ENCODE results near the gene DUSP21. TPM values are rescaled to one million over a fixed set of nuclear protein-coding genes. Genes with fewer than 3 reads are reported as not detected.

DUSP21 gene
- total RNA-seq (not detected), polyA plus RNA-seq (not detected), total RNA-seq (not detected)

DNA sequence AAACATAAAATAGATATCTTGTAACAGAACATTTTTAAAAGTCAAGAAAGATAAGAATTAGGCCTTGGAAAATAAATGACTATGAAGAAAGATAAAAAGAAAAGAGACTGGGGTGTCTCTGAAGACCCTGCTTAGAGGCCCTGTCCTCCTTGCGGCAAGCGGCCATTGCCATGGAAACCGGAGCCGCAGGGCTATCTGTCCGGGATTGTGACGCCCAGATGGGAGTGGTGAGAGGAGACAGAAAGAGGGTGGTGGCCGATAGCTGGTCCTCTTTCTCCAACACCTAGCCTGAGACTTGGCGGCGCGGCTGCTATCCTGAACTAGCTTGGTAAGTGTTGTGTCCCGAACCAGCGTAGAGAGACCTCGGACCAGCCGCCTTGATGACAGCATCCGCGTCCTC lies at the start of gene DUSP21:
TSS of gene DUSP21 (plus strand) at position 269 of the 400 bp plus-strand sequence. CDS start at position 381, 112 bp downstream.
- CTCF ChIA-PET = no interaction called here
- peaks cover 0 to 2% (median 0%) of the 10 kb centered on the region in 11 donors for H3K9me3 Mint-ChIP-seq
- no peaks in the 10 kb centered on the region for H3K36me3 Mint-ChIP-seq
- H3K9me3 ChIP-seq (ENCODE audit: control insufficient read depth in 2 of 3, low read length in 3 of 3) = no peaks in the 10 kb centered on the region
- POLR2A ChIA-PET = no interaction called here
- H3K27me3 Mint-ChIP-seq = no peaks in the 10 kb centered on the region
- H3K4me1 ChIP-seq (ENCODE audit: control insufficient read depth in 2 of 2, insufficient read depth in 2 of 2, low read length in 2 of 2) = no peaks in the 10 kb centered on the region
- intact Hi-C loops (cut with micrococcal nuclease) = no loop called here
- H3K36me3 ChIP-seq (ENCODE audit: control insufficient read depth in 2 of 3, insufficient read depth in 3 of 3, low read length in 3 of 3) = no peaks in the 10 kb centered on the region
- H3K4me1 Mint-ChIP-seq = no peaks in the 10 kb centered on the region
- no peak within 1 kb of the TSS for H3K27ac ChIP-seq (ENCODE audit: low read depth, low read length)
- H3K4me3 ChIP-seq (ENCODE audit: low read length) = no peak within 1 kb of the TSS
- no peaks in the 10 kb centered on the region for H3K27me3 ChIP-seq (ENCODE audit: control insufficient read depth in 2 of 2, insufficient read depth in 2 of 2, low read length in 2 of 2)
- H3K27ac Mint-ChIP-seq = no peak within 1 kb of the TSS
- ATAC-seq (no peak), DNase-seq (no peak)
- no peak within 1 kb of the TSS for H3K4me3 Mint-ChIP-seq

DNA sequence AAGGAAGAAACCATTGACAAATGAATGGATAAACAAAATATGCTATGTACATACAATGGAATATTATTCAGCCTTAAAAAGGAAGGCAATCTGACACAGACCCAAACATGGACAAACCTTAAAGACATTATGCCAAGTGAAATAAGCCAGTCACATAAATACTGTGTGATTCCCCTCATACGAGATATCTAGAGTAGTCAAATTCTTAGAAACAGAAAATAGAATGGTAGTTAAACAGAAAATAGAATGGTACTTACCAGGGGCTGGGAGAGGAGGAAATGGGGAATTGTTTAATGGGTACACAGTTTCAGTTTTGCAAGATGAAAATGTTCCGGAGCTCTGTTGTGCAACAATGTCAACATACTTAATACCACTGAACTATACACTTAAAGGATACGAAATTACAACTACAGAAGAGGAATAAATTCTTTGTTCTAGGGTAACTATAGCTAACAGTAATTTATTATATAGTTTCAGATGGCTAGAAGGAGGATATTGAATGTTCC lies 47.8 kb upstream of the DUSP21 start:
- Histone ChIP-seq H3K27ac (ENCODE audit: low read depth, low read length) (no peak overlapping the region), H3K4me1 (ENCODE audit: control insufficient read depth in 2 of 2, insufficient read depth in 2 of 2, low read length in 2 of 2) (no peaks in the 10 kb centered on the region), H3K4me3 (ENCODE audit: low read length) (no peak overlapping the region), H3K36me3 (ENCODE audit: control insufficient read depth in 2 of 3, insufficient read depth in 3 of 3, low read length in 3 of 3) (no peaks in the 10 kb centered on the region), H3K27me3 (ENCODE audit: control insufficient read depth in 2 of 2, insufficient read depth in 2 of 2, low read length in 2 of 2) (no peaks in the 10 kb centered on the region), H3K9me3 (ENCODE audit: control insufficient read depth in 2 of 3, low read length in 3 of 3) (no peaks in the 10 kb centered on the region)
- no peak overlapping the region for H3K4me3 Mint-ChIP-seq
- ATAC-seq = no peak
- H3K27me3 Mint-ChIP-seq = peaks cover 0 to 3% (median 0%) of the 10 kb centered on the region in 5 donors
- CTCF ChIA-PET = no interaction called here
- H3K36me3 Mint-ChIP-seq = no peaks in the 10 kb centered on the region
- intact Hi-C loops (cut with micrococcal nuclease) = no loop called here
- H3K9me3 Mint-ChIP-seq = no peaks in the 10 kb centered on the region
- POLR2A ChIA-PET = no interaction called here
- no peaks in the 10 kb centered on the region for H3K4me1 Mint-ChIP-seq
- no peak for DNase-seq
- H3K27ac Mint-ChIP-seq = no peak overlapping the region

DNA sequence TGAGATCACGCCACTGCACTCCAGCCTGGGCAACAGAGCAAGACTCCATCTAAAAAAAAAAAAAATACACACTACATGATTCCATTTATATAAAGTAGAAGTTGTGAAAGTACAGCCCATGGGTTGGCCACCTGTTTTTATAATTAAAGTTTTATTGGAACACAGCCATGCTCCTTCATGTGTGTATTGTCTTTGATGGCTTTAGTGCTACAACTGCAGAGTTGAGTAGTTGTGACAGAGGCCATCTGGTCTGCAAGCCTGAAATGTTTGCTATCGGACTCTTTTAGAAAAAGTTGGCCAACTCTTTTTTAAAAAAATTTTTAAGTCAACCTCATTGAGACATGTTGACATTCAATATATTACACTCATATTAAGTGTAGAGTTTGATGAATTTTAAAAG lies 41.2 kb upstream of the DUSP21 start:
- Histone ChIP-seq H3K27me3 (ENCODE audit: control insufficient read depth in 2 of 2, insufficient read depth in 2 of 2, low read length in 2 of 2) (no peaks in the 10 kb centered on the region), H3K9me3 (ENCODE audit: control insufficient read depth in 2 of 3, low read length in 3 of 3) (no peaks in the 10 kb centered on the region), H3K4me1 (ENCODE audit: control insufficient read depth in 2 of 2, insufficient read depth in 2 of 2, low read length in 2 of 2) (no peaks in the 10 kb centered on the region), H3K4me3 (ENCODE audit: low read length) (no peak overlapping the region), H3K36me3 (ENCODE audit: control insufficient read depth in 2 of 3, insufficient read depth in 3 of 3, low read length in 3 of 3) (no peaks in the 10 kb centered on the region), H3K27ac (ENCODE audit: low read depth, low read length) (no peak overlapping the region)
- Mint-ChIP-seq H3K4me1 (no peaks in the 10 kb centered on the region), H3K27me3 (no peaks in the 10 kb centered on the region), H3K27ac (no peak overlapping the region), H3K36me3 (no peaks in the 10 kb centered on the region), H3K4me3 (no peak overlapping the region), H3K9me3 (no peaks in the 10 kb centered on the region)
- DNase-seq (no peak), ATAC-seq (no peak)
- ChIA-PET POLR2A (no interaction called here), CTCF (no interaction called here)
- intact Hi-C loops (cut with micrococcal nuclease) = no loop called here

DNA sequence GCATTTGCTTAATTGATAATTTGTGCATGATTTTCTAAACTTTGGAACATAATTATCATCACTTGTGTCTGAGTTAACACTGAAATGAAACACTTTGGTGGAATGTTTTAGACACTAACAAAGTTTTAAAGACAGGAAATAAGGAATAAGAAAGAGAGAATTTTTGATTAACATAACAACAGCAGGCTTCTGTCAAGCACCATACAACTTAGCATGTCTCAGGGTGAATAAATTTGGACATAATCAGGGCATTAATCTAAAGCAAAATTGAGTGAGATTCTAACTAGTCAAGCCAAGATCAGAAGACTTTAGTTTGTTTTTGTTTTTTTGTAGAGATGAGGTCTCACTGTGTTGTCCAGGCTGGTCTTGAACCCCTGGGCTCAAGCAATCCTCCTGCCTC lies 28.1 kb upstream of the DUSP21 start:
- no peaks in the 10 kb centered on the region for H3K36me3 ChIP-seq (ENCODE audit: control insufficient read depth in 2 of 3, insufficient read depth in 3 of 3, low read length in 3 of 3)
- no peak overlapping the region for H3K4me3 ChIP-seq (ENCODE audit: low read length)
- H3K27me3 Mint-ChIP-seq = no peaks in the 10 kb centered on the region
- ChIA-PET POLR2A (no interaction called here), CTCF (no interaction called here)
- DNase-seq (no peak), ATAC-seq (no peak)
- H3K4me1 Mint-ChIP-seq = no peaks in the 10 kb centered on the region
- H3K27ac ChIP-seq (ENCODE audit: low read depth, low read length) = no peak overlapping the region
- H3K27ac Mint-ChIP-seq = no peak overlapping the region
- H3K27me3 ChIP-seq (ENCODE audit: control insufficient read depth in 2 of 2, insufficient read depth in 2 of 2, low read length in 2 of 2) = no peaks in the 10 kb centered on the region
- no peaks in the 10 kb centered on the region for H3K36me3 Mint-ChIP-seq
- intact Hi-C loops (cut with micrococcal nuclease) = no loop called here
- no peak overlapping the region for H3K4me3 Mint-ChIP-seq
- no peaks in the 10 kb centered on the region for H3K4me1 ChIP-seq (ENCODE audit: control insufficient read depth in 2 of 2, insufficient read depth in 2 of 2, low read length in 2 of 2)
- peaks cover 0 to 5% (median 0%) of the 10 kb centered on the region in 11 donors for H3K9me3 Mint-ChIP-seq
- H3K9me3 ChIP-seq (ENCODE audit: control insufficient read depth in 2 of 3, low read length in 3 of 3) = no peaks in the 10 kb centered on the region

DNA sequence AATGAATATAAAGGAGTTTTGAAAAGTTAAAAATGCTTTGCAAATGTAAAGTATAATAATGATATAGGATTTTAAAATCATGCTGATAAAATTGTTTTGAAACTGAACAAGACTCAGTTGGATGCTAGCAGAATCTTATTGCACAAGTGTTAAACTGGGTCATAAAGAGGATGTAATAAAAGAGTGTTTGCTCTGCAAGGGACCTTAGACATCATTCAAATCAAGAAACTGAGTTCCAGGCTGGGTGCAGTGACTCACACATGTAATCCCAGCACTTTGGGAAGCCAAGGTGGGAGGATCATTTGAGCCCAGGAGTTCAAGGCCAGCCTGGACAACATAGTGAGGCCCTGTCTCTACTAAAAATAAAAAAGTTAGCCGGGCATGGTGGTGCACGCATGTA lies 27.5 kb upstream of the DUSP21 start:
- intact Hi-C loops (cut with micrococcal nuclease) = no loop called here
- DNase-seq (no peak), ATAC-seq (no peak)
- Mint-ChIP-seq H3K36me3 (no peaks in the 10 kb centered on the region), H3K4me3 (no peak overlapping the region), H3K27ac (no peak overlapping the region), H3K4me1 (no peaks in the 10 kb centered on the region), H3K27me3 (no peaks in the 10 kb centered on the region), H3K9me3 (peaks cover 0 to 5% (median 0%) of the 10 kb centered on the region in 11 donors)
- Histone ChIP-seq H3K27me3 (ENCODE audit: control insufficient read depth in 2 of 2, insufficient read depth in 2 of 2, low read length in 2 of 2) (no peaks in the 10 kb centered on the region), H3K9me3 (ENCODE audit: control insufficient read depth in 2 of 3, low read length in 3 of 3) (no peaks in the 10 kb centered on the region), H3K4me1 (ENCODE audit: control insufficient read depth in 2 of 2, insufficient read depth in 2 of 2, low read length in 2 of 2) (no peaks in the 10 kb centered on the region), H3K4me3 (ENCODE audit: low read length) (no peak overlapping the region), H3K27ac (ENCODE audit: low read depth, low read length) (no peak overlapping the region), H3K36me3 (ENCODE audit: control insufficient read depth in 2 of 3, insufficient read depth in 3 of 3, low read length in 3 of 3) (no peaks in the 10 kb centered on the region)
- ChIA-PET POLR2A (no interaction called here), CTCF (no interaction called here)

DNA sequence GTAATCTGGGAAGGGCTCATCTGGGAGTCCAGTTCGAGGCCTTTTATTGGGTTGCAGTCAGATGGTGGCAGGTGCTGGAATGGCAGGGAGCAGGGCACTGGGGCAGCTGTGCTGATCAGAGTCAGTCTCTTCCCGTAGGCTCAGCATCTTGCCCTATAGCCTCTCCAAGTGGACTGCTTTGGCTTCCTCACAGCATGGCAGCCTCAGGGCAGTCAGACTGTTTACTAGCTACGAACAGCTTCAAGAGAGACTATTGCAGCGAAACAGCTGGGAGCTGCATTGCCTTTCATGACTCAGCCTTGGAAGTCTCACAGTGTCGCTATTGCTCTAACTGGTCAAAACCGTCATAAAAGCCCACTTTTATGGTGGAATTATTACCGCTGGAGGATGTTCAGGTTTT lies 26.8 kb upstream of the DUSP21 start:
- DNase-seq (no peak), ATAC-seq (no peak)
- no peaks in the 10 kb centered on the region for H3K4me1 Mint-ChIP-seq
- H3K27me3 ChIP-seq (ENCODE audit: control insufficient read depth in 2 of 2, insufficient read depth in 2 of 2, low read length in 2 of 2) = no peaks in the 10 kb centered on the region
- no peak overlapping the region for H3K27ac ChIP-seq (ENCODE audit: low read depth, low read length)
- H3K36me3 ChIP-seq (ENCODE audit: control insufficient read depth in 2 of 3, insufficient read depth in 3 of 3, low read length in 3 of 3) = no peaks in the 10 kb centered on the region
- no peaks in the 10 kb centered on the region for H3K9me3 ChIP-seq (ENCODE audit: control insufficient read depth in 2 of 3, low read length in 3 of 3)
- no peaks in the 10 kb centered on the region for H3K4me1 ChIP-seq (ENCODE audit: control insufficient read depth in 2 of 2, insufficient read depth in 2 of 2, low read length in 2 of 2)
- CTCF ChIA-PET = no interaction called here
- H3K27ac Mint-ChIP-seq = no peak overlapping the region
- H3K9me3 Mint-ChIP-seq = peaks cover 0 to 5% (median 0%) of the 10 kb centered on the region in 11 donors
- H3K36me3 Mint-ChIP-seq = no peaks in the 10 kb centered on the region
- H3K4me3 ChIP-seq (ENCODE audit: low read length) = no peak overlapping the region
- no peaks in the 10 kb centered on the region for H3K27me3 Mint-ChIP-seq
- H3K4me3 Mint-ChIP-seq = no peak overlapping the region
- intact Hi-C loops (cut with micrococcal nuclease) = no loop called here
- POLR2A ChIA-PET = no interaction called here

DNA sequence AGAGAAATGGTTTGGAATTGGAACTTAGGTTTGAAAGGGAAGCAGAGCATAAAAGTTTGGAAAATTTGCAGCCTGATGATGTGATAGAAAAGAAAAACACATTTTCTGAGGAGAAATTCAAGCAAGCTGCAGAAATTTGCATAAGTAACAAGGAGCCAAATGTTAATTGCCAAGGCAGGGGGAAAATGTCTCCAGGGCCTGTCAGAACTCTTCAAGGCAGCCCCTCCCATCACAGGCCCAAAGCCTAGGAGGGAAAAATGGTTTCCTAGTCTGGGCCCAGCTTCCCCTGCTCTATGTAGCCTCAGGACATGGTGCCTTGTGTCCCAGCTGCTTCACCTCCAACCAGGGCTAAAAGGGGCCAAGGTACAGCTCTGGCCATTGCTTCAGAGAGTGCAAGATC lies 21.2 kb upstream of the DUSP21 start:
- ChIA-PET POLR2A (no interaction called here), CTCF (no interaction called here)
- no peak overlapping the region for H3K27ac ChIP-seq (ENCODE audit: low read depth, low read length)
- no peaks in the 10 kb centered on the region for H3K36me3 Mint-ChIP-seq
- no peaks in the 10 kb centered on the region for H3K9me3 ChIP-seq (ENCODE audit: control insufficient read depth in 2 of 3, low read length in 3 of 3)
- no peaks in the 10 kb centered on the region for H3K4me1 Mint-ChIP-seq
- ATAC-seq (no peak), DNase-seq (no peak)
- H3K4me3 Mint-ChIP-seq = no peak overlapping the region
- no peak overlapping the region for H3K4me3 ChIP-seq (ENCODE audit: low read length)
- H3K27me3 ChIP-seq (ENCODE audit: control insufficient read depth in 2 of 2, insufficient read depth in 2 of 2, low read length in 2 of 2) = no peaks in the 10 kb centered on the region
- peaks cover 0 to 4% (median 0%) of the 10 kb centered on the region in 11 donors for H3K9me3 Mint-ChIP-seq
- no peak overlapping the region for H3K27ac Mint-ChIP-seq
- H3K27me3 Mint-ChIP-seq = no peaks in the 10 kb centered on the region
- H3K4me1 ChIP-seq (ENCODE audit: control insufficient read depth in 2 of 2, insufficient read depth in 2 of 2, low read length in 2 of 2) = no peaks in the 10 kb centered on the region
- H3K36me3 ChIP-seq (ENCODE audit: control insufficient read depth in 2 of 3, insufficient read depth in 3 of 3, low read length in 3 of 3) = no peaks in the 10 kb centered on the region
- intact Hi-C loops (cut with micrococcal nuclease) = no loop called here
